Measurements from ENCODE around the gene TMC1.

TMC1 gene

GRCh38 chr9:72680593-72681282 is 159.3 kb downstream of the TMC1 start:
- peak; percentile 74 for DNase-seq (ENCODE audit: low read depth, low spot score)

DNA sequence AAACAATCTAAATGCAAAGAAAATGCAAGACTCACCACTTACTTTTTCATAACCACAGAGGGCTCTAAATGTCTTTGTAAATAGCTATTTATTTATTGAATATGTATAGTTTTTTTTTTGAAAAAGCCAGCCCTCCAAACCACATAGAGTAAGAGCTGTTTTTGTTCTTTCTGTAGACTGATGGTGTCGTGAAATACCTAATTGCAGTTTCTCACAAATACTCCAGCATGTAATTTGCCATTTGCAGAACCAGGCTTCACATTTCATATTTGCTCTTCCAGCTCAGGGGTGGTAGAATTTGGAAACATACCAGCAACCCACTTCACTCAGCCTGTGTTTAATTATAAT is 159.8 kb downstream of the TMC1 start:
- DNase-seq (ENCODE audit: low read depth, low spot score), result no peak

DNA sequence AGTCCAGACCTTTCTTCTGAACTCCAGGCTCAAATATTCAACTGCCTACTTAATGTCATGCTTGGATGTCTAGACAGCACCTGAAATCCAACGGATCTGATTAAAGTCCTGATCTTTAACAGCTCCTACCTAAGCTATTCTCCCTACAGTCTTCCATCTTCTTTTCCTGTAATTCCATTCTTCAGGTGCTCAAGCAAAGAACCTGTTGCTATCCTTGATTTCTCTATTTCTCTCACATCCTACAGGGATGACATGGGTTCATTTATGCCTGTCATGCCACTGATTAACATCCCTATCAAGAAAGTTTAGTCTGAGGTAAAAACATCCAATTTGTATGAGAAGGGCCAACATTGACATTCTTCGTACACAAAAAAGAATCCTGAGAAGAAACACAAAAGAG is 163.2 kb downstream of the TMC1 start:
- no peak for DNase-seq (ENCODE audit: low read depth, low spot score)

- DNase-seq (ENCODE audit: low read depth, low spot score), result no peak
Measured at GRCh38 chr9:72685911-72686310, 164.5 kb downstream of the TMC1 start.

GRCh38 chr9:72687331-72687730 is 165.9 kb downstream of the TMC1 start:
- no peak for DNase-seq (ENCODE audit: low read depth, low spot score)

- DNase-seq (ENCODE audit: low read depth, low spot score), result peak; percentile 46
Measured at GRCh38 chr9:72691671-72692070, 170.3 kb downstream of the TMC1 start.

DNA sequence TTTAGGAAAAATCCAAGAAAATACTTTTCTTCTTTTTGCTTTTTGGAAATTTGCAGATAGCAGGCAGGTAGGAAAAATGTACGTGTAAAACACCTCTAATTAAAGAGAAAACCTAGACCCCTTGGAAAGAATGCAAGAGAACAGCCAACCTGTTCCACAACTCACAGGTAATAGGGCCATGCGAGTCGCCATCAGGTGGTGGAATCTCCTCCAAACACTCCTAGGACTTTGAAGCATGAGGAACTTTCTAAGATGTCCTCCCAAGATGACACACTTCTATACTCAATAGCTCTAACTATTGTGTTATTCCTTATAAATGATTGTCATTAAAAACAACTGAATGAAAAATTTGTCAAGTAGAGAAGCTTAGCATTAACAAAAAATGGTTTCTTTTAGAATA is 174.0 kb downstream of the TMC1 start:
- no peak for DNase-seq (ENCODE audit: low read depth, low spot score)

- DNase-seq (ENCODE audit: low read depth, low spot score), result no peak
Measured at GRCh38 chr9:72696511-72696910, 175.1 kb downstream of the TMC1 start.

DNA sequence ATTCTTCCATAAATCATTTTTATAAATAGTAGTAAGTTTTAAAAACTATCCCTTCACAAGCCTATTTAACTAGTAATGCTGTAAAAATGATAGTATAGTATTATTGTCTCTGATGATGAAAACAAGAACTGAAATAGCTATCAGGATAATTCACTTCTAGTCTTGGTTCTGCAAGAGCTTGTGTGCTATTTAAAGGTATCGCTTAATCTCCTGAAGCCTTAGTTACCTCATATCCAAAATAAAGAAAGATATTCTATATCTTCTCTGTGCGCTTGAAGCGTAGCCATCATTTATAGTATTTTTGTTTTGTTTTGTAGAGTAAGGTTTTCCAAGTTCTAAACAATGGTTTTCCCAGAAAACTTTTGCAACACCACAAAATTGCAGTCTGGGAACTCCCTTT is 180.1 kb downstream of the TMC1 start:
- no peak for DNase-seq (ENCODE audit: low read depth, low spot score)

- DNase-seq (ENCODE audit: low read depth, low spot score), result no peak
Measured at GRCh38 chr9:72703574-72703973, 182.2 kb downstream of the TMC1 start.

DNA sequence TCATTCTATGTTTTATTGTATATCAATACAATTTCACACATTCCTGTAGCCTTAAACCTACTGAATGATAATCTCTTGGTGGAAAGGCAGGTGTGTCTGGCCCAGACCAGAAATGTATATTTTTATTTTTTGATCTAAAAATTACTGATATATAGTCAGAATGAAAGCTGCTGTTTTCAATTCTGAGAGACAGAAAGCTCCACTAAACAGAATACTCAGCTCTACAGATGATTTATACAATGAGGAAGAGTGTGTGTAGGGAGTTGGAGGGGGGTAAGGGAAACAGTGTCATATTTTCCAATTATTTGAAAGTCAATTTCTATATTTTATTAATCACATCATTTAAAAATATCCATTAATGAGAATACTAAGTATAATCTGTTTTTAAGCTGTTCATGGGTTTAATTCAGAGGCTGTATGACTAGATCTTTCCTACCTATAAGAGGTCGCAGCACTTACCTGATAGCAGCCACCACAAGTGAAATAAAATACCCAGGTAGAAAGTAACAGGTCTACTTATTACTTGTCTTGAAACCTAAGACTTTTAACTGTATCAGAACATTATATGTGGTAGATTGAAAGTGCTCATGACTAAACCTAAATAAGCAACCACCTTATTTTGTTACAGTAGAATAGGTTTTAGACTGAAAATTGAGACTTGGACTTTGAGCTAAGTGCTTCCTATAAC is 183.4 kb downstream of the TMC1 start:
- DNase-seq (ENCODE audit: low read depth, low spot score), result no peak

DNA sequence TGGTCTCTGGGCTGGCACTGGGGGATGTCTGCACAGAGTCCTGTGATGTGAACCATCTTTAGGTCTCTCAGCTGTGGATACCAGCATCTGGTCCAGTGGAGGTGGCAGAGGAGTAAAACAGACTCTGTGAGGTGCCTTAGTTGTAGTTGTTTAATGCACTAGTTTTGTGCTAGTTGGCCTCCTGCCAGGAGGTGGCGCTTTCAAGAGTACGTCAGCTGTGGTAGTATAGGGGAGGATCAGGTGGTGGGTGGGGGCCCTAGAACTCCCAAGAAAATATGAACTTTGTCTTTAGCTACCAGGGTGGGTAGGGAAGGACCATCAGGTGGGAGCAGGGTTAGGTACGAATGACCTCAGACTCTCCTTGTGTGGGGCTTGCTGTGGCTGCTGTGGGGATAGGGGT is 197.1 kb downstream of the TMC1 start:
- no peak for DNase-seq (ENCODE audit: low read depth, low spot score)

GRCh38 chr9:72721067-72721466 is 199.7 kb downstream of the TMC1 start:
- peak; percentile 45 for DNase-seq (ENCODE audit: low read depth, low spot score)

DNA sequence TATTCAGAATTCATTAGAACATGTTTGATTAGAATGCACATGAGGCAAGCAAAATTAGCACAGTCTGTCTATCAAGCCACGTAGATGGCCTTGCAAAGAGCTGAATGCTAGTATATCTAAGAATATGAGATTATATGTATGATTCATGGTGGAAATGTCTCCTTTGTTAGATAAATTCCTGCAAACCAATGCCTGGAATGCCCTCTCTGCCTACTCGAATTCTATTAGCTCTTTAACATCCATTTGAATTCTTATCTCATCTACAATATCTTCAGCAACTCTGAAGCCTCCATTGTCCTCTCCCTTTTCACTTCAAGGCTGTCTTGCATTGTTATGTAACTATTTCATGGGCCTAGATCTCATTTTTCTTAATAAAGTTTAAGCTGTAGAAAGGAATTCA is 205.5 kb downstream of the TMC1 start:
- DNase-seq (ENCODE audit: low read depth, low spot score), result no peak

DNA sequence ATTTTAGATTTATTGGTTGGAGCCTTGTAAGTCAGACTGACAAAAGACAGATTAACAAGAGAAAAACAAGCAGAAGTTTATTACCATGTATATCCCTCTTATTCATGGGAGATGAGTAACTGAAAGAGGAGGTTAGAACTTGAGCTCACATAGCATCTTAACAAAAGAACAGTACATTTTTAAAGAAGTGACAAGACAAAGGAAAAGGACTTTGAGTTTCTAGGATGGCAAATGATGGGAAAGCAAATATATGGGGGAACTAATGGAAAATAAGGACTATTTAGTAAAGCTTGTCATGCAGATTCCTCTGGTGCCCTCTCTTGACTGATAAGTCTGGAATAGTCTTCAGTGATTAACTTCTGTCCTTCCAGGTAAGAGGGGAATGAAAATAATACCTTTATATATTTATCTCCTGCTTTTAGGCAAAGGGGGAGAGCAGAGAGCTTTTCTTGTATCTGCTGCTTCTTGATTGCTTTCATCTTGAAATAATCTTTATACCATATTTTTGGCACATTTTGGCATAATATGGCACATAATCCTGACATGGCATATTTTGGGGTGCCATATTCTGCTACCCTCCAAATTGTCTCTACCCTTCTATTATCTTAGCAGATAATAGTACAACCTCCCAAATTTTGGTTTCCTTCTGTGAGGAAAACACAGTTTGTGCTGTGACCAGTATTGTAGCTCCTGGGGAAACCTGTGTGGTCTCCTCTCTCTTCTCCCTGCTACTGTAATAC is 206.8 kb downstream of the TMC1 start:
- no peak for DNase-seq (ENCODE audit: low read depth, low spot score)

GRCh38 chr9:72733895-72734294 is 212.5 kb downstream of the TMC1 start:
- no peak for DNase-seq (ENCODE audit: low read depth, low spot score)

DNA sequence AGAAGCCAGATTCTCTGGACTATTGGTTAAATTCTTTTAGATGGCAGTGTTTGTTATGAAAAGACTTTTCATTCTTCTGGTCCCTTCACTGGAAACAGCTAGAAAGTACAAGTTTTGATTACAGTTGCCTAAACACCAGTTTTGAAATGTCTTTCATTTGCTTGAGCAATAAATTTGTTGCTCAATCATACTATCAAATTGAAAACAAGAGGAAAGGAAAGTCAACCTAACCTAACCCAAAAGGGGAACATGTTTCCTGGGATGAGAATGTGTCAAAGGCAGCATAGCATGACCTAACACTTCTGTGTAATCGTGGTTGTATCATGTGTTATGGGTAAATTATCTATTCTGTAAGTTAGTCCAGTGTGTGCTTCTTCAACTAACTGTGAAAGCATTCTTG is 213.2 kb downstream of the TMC1 start:
- DNase-seq (ENCODE audit: low read depth, low spot score), result no peak

DNA sequence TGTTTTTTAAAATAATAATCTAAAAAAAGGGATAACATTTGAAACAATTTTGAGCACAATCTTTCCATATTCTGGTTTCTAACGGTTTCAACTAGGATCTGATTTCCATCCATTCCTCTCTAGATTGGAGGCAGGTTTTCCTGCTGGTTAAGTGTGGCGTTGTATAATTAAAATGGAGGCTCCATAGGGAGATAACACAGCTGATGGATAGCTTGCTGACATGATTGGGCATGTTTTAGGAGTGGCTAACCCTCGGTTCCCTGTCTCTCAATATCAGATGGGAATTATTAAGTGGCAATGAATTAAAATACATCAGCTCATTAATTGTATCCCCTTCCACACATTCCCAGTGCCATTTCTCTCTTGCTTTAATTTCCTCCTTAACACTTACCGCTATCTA is 222.4 kb downstream of the TMC1 start:
- no peak for DNase-seq (ENCODE audit: low read depth, low spot score)

- no peak for DNase-seq (ENCODE audit: low read depth, low spot score)
Measured at GRCh38 chr9:72749276-72749675, 227.9 kb downstream of the TMC1 start.

- DNase-seq (ENCODE audit: low read depth, low spot score), result no peak
Measured at GRCh38 chr9:72751541-72751940, 230.1 kb downstream of the TMC1 start.

GRCh38 chr9:72753266-72753893 is 232.0 kb downstream of the TMC1 start:
- DNase-seq (ENCODE audit: low read depth, low spot score), result no peak

DNA sequence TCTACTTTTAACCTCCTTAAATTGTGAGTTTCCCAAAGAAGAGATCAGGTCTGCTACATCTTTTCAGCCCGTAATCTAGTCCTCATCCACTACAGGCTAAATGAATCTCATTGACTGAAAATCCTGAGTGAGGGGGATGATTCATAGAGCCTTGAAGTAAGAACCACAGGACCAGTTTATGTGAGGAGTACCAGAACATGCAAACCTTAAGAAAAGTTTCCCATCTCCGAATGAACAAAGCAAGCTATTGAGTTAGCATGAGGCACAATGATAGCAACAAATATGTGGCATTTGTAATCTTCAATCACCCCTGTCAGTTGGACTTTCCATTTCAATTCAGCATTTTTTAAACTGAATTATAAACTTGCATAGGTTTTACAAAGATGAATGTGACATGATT is 234.4 kb downstream of the TMC1 start:
- DNase-seq (ENCODE audit: low read depth, low spot score), result no peak

DNA sequence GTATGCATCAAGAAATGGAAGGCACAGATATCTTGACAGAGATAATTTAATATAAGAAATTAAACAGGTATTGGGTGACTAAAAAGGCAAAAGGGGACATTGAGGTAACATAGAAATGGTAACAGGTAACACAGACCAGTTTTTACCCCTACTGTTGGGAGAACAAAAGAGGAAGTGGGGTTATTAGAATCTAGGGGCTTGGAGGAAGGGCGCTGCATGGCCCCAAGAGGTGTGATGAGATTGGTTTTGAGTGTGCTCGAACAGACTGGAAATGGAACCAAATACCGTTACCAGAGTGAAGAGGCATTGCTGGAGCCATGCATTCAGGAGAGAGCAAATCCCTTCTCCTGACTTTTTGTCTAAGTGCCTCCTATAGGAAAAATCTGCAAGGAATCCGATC is 237.5 kb downstream of the TMC1 start:
- no peak for DNase-seq (ENCODE audit: low read depth, low spot score)

Data from ELF-1 (cell line).